NAMALWA (cell line): ENCODE measurements around the gene YPEL5.

Experiments
- DNase-seq: peaks from one replicate; pipeline ENCODE4 v3.0.0-alpha.2; 2015; ENCODE audit warnings: low spot score

Gene YPEL5

DNA sequence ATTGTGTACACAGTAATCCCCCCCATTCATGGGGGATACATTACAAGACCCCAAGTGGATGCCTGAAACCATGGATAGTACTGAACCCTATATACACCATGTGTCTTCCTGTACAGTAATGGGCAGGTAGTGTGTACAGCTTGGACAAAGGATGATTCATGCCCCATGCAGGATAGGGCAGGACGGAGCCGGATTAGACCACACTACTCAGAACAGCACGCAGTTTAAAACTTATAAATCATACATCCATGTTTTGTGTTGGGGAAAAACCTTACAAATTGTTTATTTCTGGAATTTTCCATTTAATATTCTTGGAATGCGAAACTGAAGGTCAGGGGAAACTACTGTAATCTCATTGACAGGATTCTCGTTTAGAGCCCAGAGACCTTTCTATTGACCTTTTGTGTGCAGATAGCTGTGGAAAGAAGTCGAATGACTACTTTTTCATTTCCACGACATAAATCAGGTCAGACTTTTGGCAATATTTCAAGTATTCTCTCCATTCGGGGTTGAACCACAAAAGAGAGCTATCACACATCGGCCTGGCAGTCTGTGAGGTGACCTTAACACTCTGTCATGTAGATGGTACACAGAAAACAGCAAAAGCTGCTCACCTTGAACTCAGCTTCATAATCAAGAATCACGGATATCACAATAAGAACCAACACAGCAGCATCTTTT lies 9.9 kb upstream of the YPEL5 start:
- no peak for DNase-seq

DNA sequence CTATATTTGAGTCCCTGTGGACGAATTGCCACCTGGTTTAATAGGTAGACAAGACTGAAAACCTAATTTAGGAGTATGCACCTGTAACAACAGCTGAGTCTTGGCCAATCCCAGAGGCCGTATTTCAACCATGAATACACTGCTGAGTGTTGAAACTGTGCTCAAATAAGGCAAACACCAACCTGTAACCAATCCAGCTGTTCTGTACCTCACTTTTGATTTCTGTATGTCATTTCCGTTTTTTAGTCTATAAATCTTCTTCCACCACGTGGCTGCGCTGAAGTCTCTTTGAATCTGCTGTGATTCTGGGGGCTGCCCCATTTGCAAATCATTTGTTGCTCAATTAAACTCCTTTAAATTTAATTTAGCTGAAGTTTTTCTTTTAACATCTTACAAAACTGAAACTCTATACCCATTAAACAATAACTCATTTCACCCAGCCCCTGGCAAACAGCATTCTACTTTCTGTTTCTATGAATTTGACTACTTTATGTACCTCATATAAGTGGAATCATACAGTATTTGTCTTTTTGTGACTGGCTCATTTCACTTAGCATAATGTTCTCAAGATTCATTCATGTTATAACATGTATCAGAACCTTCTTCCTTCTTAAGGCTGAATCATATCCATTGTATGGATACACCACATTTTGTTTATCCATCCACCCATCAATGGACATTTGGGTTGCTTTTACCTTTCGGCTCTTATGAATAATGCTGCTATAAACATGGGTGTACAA lies 7.5 kb upstream of the YPEL5 start:
- peak; percentile 46 for DNase-seq

DNA sequence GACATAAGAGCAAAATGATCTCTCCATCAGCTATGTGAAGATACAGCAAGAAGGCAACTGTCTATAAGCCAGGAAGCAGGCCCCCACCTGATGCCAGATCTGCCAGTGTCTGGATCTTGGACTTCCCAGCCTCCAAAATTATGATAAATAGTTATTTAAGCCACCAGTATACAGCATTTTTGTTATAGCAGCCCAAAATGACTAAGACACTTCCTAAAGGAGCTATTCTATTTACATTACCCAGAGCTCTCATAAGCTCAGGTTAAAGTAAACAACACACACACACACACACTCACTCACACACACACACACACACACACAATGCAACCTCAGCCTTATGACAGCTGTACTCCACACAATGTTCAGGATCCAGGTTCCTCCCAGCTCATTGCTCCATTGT lies 5.7 kb upstream of the YPEL5 start:
- no peak for DNase-seq

DNA sequence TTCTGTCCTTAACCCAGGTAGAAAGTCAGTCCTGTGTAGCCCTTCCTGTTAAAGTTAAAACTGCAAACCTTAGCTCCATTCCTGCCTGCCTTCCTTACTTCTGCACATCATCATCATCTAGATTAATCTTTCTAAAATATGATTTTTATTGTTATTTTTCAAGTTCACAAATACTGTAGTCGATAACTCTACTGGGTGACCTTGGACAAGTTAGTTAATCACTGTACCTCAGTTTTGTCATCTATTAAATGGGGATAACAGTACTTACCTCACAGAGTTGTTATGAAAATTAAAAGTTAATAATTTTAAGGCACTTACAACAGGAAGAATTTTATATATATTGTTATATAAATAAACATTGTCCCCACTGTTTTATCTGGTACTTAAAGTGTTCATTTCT lies 2.5 kb upstream of the YPEL5 start:
- no peak for DNase-seq

DNA sequence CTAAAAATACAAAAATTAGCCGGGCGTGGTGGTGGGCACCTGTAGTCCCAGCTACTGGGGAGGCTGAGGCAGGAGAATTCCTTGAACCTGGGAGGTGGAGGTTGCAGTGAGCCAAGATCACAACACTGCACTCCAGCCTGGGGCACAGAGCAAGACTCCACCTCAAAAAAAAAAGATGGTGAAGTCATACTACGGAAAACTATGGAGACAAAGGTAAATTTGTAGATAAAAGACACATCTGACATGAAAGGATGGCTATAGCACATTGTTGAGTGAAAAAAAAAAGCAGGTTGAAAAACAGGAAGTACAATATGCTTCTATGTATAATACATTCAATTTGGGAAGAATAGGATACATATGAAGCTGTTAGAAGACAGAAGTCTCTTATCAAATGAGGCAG lies 1.9 kb upstream of the YPEL5 start:
- peak; percentile 20 for DNase-seq

DNA sequence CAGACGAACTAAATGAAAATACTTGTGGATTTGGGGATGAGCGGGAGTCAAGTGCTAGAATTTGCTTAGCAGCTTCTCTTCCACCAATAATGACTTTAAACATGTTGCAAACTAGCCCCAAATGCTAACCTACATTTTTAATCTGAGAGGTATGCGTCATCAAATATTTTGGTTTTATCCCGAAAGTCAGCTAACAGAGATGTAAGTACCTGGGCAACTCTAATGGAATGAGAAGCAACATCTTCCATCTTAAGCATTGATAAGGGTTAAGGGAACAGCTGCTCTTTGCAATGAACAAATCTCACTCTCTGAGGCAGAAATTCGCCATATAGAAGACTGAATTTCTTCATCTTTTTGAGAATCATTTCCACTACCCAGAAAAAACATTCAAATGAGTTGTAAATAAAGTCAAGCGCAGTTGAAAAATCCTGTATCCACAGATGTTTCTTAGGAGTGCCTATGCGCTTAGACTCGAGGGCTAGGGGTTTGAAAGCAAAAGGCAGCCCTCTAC lies 926 bp upstream of the YPEL5 start:
- no peak for DNase-seq

DNA sequence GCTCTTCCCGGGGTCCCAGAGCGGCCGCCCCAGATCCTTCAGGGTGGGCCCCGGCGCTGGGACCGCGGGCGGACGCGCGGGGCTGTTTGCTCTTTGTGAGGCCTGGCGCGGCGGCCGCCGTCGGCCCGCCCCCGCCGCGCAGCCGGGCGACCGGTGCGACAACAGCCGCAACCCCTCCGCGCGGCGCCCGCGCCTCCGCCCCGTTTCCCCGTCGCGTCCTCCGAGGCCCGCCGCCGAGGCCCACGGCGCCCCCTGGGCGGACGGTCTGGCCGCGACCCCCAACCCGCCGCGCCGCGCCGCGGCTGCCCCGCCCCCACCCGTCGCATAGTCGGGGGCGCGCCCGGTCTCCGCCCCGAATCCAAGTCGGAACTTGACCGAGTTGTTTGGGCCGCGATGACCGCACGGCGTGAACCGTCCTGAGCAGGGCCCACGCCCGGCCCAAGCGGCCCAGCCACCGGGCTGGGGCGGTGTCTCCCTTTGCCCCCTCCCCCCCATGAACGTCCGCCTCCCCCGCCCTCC lies 448 bp downstream of the YPEL5 start:
- no peak for DNase-seq

DNA sequence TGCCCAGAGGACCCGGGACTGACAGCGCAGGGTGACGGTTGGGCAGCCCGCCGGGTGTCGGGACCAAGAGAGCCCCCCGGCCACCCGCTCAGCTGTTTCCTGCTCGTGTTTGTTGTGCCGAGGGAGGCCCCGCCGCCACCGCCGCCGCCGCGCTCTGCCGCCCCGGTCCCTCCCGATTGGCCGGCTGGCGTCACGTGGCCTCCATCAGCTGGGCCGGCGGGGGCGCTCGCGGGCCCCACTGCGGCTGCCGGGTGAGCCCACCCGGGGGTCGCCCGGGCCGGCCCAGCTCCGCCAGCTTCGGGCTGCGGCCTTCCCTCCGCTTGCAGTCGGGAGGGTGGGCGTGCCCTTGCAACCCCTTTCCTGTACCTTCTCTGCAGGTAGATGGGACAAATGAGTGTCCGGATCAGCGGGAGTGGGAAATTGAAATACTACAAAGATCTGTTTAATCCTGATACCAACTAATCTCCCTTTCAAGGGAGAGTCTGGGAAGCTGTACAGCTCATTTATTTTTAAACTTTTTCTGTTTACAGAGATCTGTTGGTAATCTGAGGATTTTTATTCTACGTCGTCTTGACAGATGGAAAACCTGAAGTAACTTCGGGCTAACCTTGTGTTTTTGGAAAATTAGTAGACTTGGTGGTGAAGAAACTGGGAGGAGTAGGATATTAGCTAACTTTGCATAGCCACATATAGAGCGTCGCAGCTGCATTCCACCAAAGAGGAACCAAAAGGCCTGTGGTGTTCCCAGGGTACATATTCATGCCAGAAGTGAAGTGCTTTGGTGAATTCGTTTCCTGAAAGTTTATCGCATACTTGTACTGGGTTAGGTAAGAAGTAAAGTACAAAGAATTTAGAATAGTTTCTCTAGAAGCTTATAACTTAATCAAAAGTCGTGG lies 1.2 kb downstream of the YPEL5 start:
- DNase-seq: peak; percentile 81

DNA sequence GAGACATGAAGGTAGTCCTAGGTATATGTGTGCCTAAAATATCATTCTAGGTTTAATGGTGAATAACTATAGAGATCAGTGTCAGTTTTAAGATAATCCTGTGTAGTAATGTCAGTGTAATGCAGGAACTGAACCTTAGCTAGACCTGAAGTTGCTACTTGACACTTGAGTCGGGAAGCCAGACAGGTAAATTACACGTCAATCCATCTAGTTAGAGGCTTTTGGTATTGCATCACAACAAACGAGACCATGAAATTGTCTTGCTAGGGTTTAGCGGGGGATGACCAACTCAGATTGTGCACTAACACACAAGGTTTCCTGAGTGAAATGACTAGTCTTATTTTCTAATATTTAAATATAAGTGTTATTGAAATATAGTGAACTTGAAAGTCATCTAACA lies 2.0 kb downstream of the YPEL5 start:
- DNase-seq: peak; percentile 58

DNA sequence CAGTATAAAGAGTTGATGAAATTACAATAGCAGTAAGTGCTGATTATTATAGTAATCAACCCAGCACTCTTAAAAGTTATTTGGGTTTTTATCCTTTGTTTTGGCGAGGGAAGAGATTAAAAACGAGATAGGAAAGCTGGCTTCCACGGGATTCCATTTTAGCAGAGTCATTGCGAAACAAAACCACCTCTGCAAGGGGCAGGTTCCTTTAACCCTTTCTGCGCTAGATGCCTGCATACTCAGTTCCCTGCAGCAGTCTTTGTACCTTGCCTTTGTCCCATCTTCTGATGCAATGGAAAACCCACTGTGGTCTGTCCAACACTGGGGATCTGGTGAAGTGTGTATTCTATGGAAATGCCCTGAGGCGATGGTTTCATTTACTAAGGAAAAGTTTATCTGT lies 2.7 kb downstream of the YPEL5 start:
- no peak for DNase-seq

DNA sequence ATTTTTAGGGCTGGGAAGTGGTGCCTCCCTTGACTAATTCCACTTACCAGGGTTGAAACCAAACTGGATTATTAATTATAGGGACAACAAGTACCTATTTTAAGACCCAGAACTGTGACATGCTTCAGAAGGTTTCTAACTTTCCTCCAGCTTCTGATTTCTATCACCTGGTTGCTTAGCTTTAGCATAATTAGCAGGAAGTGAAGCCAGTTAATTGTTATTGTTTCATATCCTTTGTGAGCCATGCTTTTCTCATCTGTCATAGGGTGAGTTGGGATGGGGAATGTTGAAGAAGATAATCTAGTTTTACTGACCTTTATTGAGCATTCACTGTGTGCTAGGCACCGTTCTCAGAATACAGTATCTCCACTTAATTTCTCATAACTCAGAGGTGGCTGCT lies 3.2 kb downstream of the YPEL5 start:
- DNase-seq: peak; percentile 43

DNA sequence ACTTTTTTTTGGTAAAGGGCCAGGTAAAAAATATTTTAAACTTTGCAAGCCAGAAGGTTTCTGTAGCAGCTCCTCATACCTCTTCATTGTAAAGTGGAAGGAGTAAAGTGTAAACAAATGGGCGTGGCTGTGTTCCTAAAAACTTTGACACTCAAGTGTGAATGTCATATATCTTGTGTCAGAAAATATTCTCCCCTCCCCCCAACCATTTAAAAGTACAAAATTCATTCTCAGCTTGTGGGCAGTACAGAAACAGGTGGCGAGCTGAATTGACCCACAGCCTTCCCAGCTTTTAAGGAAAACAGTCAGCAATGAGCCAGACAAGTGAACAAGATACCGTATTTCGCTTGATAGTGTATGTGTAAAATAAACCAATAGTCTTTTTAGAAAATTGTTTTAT lies 4.0 kb downstream of the YPEL5 start:
- DNase-seq: no peak

DNA sequence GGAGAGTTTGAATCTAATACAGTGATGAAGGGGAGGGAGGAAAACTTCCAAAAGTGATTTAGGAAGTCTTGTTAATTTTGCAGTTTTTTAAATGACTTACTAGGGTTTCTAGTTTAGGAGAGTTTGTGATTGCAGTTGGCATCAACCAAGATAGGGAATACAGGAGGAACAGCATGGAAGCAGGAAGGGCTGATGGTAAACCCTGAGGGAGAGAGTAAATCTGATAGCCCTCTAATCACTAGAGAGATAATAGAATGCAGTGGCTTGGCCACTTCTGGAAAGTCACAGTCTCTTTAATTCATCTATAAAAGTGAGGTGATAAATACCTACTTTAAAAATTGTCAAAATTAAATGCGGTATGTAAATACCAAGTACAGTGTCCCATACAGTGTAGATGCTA lies 5.6 kb downstream of the YPEL5 start:
- no peak for DNase-seq

DNA sequence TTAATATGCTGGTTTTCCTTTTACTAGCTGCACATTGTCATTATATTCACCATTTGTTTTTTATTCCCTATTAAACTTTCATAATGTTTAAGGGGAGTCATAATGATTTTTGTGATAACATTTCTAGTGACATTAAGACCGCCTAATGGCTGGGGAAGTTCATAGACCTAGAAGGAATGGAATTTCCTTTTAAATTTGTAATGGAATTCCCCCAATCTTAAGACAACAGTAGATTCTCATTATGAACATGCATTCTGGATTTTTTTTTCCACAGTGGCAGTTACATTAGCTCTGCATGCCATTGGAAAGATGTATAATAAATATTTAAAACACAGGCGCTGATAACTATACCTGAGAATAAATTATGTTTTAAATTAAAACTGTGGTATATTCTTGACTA lies 8.4 kb downstream of the YPEL5 start:
- DNase-seq: no peak

DNA sequence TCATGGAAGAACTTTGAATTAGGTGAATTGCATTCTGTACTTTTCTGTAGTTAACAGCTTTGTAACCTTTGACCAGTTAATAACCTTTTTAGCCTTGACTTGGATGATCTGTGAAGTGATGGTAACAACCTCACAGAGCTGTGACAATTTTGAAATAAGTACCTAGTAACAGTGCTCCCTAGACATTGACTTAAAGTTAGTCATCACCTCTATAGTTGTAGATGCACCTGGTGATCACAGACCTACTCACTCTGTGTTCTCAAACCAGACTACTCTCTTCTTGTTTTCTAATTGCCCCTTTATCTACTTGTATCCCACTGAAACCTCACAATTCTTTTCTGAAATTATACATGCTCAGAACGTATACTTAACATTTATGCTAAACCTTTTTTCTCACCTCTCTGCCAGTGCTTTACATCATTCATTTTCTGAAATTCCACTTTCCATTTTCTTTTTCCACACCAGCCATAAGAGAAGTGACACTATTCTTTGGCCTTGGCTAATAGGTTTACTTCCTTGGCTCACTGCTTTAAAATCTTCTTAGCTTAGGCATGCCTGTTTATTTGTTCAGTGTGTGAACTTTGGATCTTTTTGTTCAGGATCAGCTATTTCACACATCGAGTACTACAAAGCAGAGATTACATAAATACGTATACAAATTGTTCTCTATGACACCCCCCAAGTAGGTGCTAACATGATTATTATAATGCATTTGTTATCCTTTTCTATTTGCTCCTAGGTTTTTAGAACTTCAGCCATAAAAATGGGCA lies 9.3 kb downstream of the YPEL5 start:
- DNase-seq: no peak

DNA sequence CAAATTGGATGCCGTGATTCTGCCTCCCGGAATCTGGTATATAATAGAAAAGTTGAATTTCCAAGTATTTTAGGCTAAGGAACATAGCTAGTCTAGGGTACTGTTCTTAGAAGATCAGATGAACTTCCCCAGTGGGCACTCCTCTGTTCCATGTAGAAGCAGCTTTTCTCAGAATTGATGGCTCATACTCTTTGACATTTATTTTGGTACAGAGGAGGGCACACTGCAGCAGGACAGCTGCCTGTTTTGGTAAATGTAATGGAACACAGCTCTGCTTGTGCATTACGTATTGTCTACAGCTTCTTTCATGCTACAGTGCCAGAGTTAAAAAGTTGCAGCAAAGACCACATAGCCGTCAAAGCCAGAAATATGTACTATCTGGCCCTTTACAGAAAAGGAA lies 10.8 kb downstream of the YPEL5 start:
- DNase-seq: no peak

DNA sequence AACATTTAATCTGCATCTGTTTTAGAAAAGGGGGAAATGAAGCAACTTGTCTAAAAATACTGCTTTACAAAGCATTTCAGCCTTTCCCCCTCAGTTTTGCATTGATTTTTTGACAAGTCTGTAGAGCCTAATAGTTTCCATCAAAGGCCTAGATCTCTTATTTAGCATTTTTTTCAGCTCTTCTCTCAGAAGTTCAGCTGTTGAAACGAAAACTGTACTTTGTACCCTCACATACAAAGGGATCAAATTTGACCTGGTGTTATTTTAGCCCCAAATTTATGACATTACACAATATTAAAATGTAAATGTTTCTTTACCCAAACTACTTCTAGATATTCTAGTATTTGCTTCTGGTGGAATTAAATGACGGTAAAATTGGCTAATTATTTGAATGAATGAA lies 13.0 kb downstream of the YPEL5 start:
- peak; percentile 29 for DNase-seq

DNA sequence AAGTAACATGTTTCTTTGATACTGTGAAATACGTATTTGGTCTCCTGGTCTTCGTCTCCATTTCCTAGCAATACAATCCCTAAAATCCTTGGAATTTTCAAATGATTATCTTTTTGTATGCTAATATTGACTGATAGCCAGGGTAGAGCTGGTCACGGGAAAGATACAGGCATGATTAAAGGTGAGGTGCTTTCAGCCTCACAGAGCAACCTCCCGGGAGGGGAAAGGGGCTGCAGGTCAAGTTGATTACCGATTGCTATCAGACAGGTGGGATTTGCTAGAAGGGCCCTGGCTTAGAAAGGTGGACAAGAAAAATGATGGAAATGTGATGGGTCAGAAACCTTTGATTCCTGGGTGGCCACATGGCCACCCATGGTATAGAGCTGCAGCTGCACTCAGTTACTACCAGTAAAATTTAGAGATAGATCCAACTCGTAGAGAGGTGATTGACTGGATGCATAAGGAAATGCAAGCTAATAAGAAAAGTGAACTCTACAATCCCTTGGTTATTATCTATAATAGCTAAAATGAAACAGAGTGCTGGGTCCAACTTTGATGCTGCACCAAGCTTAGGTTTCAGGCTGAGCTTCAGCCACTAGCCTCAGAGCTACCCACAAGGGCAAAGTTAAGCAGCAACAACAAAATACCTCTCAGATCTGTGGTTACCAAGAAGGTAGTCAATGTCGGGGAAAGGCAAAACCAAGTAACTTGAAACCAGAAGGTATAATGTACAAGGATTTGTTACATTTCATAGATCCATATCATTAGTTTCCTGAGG lies 15.3 kb downstream of the YPEL5 start:
- DNase-seq: no peak

DNA sequence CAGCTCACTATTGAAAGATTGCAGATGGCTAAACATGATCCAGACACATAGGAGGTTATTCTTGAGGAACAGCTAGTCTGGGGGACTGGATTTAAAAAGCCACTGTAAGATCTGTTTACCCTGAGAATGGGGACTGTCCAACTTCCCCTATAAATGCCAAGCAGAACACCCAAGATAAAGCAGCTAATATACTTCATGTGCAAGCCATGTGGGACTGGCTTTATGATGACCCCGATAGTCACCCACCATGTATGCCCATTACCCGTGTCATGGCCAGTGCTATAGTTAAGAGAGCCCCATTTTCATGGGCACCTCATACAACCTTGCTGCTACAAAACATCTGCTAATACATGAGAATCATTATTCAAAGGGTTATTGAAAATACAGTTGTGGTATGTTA lies 16.0 kb downstream of the YPEL5 start:
- no peak for DNase-seq

DNA sequence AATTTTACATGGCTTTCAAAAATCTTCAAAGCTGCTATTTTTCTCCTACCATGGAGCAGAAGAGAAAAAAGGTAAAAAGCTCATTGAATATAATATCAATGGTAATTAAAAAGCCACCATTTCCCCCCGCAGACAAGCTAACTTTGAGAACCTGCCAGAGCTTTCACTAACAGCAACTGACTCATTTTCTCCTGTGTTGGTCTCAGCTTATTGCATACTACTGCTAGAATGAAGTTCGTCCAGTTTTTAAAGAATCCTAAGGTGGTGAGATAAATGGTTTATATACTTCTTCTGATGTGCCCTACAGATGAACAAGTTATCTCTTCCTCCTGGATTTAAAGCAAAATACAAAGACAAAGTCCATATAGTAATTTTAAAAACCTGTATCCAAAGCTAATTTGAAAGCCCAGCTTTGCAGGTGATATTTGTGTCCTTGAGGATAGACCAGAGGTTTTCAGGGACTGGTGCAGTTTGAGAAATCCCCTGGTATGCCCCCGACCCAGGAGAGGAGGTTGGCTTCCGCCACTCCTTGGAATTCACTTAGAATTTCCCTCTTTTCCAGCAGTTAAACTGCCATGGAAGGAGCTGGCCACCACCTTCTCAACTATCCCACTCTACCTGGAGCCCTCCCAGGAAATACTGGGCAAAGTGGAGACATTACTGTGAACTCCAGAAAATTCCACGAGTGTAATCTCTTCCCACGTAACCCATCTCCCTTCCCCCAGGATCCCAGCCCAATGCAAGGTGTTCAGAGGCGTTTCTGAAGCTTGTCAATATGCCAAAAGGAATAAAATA lies 17.5 kb downstream of the YPEL5 start:
- DNase-seq: no peak
